SJSA1 (cell line): Measurements from ENCODE around the gene C2CD2. TPM values are rescaled to one million over a fixed set of nuclear protein-coding genes. Genes with fewer than 3 reads are reported as not detected.

Experiments
- DNase-seq, 2 experiments: peaks; one replicate each; pipeline ENCODE4 v3.0.0-alpha.2; 2015 to 2020; ENCODE audit warnings: low spot score in 2 of 2, low read depth in 1 of 2
- H3K27ac ChIP-seq: fragments of 250-450 bp; sonication (Bioruptor Pico); 2 replicates; pipeline ENCODE4 v1.5.1; 2020; ENCODE audit warnings: mild to moderate bottlenecking, moderate library complexity
- H3K27me3 ChIP-seq: fragments of 250-450 bp; sonication (Bioruptor Pico); replicated peaks from 2 replicates; pipeline ENCODE4 v1.5.1; 2020; ENCODE audit warnings: mild to moderate bottlenecking, moderate library complexity
- H3K36me3 ChIP-seq: fragments of 250-450 bp; sonication (Bioruptor Pico); 2 replicates; pipeline ENCODE4 v1.5.1; 2020; ENCODE audit warnings: mild to moderate bottlenecking
- H3K4me1 ChIP-seq: fragments of 250-450 bp; sonication (Bioruptor Pico); replicated peaks from 2 replicates; pipeline ENCODE4 v1.6.1; 2021; ENCODE audit warnings: mild to moderate bottlenecking
- H3K4me3 ChIP-seq: fragments of 250-450 bp; sonication (Bioruptor Pico); 2 replicates; pipeline ENCODE4 v1.5.1; 2020; ENCODE audit warnings: mild to moderate bottlenecking
- H3K9me3 ChIP-seq: fragments of 250-450 bp; sonication (Bioruptor Pico); replicated peaks from 2 replicates; pipeline ENCODE4 v1.5.1; 2020; ENCODE audit warnings: mild to moderate bottlenecking
- total RNA-seq: library from RNA; depleted of rRNA; stranded (reverse); fragments of >200 nt; shearing (Covaris generic); gene quantifications from 2 replicates; pipeline ENCODE4 v1.2.3, GENCODE V29; 2014

Gene C2CD2
- total RNA-seq, 1 experiment from 2014 or later: 17.1 TPM

DNA sequence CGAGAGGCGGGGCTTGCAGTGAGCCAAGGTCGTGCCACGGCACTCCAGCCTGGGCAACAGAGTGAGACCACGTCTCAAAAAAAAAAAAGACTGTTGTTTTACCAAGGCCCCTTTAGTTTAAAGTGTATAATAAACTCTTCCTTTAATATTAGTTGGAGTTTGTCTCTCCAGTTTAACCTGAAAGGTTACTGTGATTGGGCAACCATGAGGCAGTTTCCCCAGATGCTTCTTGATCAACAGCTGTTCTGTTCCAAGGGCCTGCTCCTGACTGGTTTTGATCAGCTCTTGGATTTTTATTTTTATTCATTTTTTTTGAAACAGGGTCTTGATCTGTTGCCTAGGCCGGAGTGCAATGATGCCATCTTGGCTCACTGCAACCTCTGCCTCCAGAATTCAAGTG is 18.1 kb upstream of the C2CD2 start:
- Histone ChIP-seq H3K36me3 (no peaks in the 10 kb centered on the region), H3K27ac (no peak overlapping the region), H3K9me3 (no peaks in the 10 kb centered on the region), H3K4me1 (peaks cover under 1% of the 10 kb centered on the region), H3K4me3 (no peak overlapping the region), H3K27me3 (no peaks in the 10 kb centered on the region)
- no peak for DNase-seq

DNA sequence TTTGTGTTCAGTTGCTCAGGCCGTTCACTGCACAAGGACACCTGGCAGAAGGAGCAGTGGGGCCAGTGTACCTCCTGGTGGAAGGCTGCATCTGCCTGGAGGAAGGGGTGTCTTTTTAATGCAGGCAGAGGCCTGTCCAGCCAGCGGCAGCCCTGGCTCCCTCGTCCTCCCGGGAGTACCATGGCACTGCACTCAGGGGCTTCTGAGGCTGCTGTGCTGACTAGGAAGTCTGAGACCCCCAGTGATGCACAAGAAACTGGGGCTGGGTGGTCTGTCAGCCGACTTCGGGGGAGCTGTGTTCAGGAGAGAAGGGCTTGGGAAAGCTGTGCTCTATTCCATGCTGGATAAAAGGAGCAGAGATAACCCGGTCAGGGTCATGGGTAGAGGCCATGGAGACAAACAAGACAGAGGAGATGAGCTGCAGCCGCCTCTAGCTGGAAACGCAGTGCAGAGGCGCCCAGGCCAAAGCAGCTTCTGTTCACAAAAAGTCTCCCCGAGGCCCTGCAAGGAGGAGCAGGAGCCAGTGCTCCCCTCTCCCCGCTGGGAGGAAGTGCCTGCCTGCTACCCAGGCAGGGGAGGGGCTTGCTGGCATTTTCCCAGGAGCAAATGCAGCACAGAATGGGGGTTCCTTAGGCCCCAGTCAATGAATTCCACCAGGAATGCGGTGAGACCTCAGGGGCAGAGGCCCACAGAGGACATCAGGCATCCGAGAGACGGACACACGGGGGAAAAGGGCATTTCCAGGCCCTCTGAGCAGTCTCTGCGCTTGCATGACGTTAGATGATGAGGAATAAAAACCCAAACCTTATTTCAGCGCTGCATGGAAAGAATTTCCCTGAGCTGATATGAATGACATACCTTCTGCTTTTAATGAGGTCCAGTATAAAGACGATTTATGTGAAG is 17.2 kb upstream of the C2CD2 start:
- Histone ChIP-seq H3K4me3 (no peak overlapping the region), H3K27ac (no peak overlapping the region), H3K36me3 (no peaks in the 10 kb centered on the region), H3K27me3 (no peaks in the 10 kb centered on the region), H3K4me1 (peaks cover 10% of the 10 kb centered on the region), H3K9me3 (no peaks in the 10 kb centered on the region)
- no peak for DNase-seq

DNA sequence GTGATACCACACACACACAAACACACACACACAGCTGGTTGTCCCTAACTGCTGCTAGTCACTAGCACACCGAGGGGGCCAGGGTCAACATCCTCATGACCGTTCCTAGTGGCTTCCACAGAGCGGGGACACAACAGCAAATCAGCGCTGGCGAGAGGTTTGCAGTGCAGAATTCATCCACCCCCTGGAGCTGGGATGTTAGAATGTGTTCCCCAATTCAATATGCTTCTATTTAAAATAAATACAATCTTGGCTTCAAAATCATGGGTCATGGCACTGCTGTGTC is 16.2 kb upstream of the C2CD2 start:
- no peak overlapping the region for H3K27ac ChIP-seq
- no peaks in the 10 kb centered on the region for H3K27me3 ChIP-seq
- peaks cover 15% of the 10 kb centered on the region for H3K4me1 ChIP-seq
- no peaks in the 10 kb centered on the region for H3K9me3 ChIP-seq
- no peak overlapping the region for H3K4me3 ChIP-seq
- DNase-seq: peak in 1 of 2 experiments; percentile 26
- no peaks in the 10 kb centered on the region for H3K36me3 ChIP-seq

DNA sequence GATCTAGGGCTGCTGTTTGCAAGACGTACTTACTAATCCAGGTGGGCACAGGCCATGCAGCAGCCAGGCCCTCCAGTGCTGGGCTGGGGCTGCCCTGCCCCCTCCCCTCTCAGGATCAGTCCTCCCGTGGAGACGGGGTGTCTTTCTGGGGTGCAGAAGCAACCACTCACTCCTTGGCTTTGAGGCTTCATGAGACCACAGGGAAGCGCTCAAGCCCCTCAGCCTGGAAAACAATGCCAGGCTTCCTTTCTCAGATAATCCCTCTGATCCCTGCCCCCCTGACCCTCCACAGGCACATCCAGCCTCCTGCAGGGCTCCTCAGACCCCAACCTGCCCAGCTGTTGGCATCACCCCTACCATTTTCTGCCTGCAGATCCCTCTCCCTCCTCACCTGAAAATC is 13.9 kb upstream of the C2CD2 start:
- DNase-seq: no peak
- Histone ChIP-seq H3K27me3 (no peaks in the 10 kb centered on the region), H3K36me3 (no peaks in the 10 kb centered on the region), H3K9me3 (no peaks in the 10 kb centered on the region), H3K27ac (no peak overlapping the region), H3K4me1 (peaks cover 15% of the 10 kb centered on the region), H3K4me3 (no peak overlapping the region)

DNA sequence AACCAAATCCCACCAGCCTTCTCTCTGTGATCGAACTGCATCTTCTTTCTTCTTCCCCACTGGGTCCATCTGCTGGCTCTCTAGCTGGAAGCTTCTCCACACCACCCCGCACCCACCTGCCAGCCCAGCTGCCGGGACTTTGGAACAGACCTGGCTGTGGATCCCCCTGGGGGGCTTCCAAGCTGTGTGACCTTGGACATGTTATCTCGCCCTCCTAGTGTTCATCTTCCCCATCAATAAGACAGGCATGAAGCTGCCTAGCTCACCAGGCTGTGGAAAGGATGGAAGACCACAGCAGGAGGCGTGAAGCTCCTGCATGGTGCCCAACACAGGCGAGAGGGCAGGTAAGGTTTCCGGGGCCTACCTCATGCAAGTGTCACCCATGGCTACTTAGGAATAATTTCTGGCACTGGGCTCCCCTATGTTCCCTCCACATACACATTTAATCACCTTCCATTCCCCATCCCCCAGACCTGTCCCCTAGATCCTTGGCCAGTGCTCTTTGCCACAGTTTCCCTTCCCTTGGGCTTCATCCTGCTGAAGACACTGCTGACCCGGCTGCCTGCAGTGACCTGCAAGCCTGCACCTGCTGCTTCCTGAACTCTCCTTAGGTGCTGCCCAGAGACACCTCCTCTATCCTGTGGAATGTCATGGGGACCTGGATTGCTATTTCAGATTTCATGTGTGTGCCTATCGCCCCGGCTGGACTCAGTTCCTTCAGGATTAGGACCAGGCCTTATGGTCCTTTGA is 13.2 kb upstream of the C2CD2 start:
- Histone ChIP-seq H3K27ac (no peak overlapping the region), H3K9me3 (no peaks in the 10 kb centered on the region), H3K36me3 (no peaks in the 10 kb centered on the region), H3K4me3 (no peak overlapping the region), H3K27me3 (no peaks in the 10 kb centered on the region), H3K4me1 (peaks cover 15% of the 10 kb centered on the region)
- no peak for DNase-seq

DNA sequence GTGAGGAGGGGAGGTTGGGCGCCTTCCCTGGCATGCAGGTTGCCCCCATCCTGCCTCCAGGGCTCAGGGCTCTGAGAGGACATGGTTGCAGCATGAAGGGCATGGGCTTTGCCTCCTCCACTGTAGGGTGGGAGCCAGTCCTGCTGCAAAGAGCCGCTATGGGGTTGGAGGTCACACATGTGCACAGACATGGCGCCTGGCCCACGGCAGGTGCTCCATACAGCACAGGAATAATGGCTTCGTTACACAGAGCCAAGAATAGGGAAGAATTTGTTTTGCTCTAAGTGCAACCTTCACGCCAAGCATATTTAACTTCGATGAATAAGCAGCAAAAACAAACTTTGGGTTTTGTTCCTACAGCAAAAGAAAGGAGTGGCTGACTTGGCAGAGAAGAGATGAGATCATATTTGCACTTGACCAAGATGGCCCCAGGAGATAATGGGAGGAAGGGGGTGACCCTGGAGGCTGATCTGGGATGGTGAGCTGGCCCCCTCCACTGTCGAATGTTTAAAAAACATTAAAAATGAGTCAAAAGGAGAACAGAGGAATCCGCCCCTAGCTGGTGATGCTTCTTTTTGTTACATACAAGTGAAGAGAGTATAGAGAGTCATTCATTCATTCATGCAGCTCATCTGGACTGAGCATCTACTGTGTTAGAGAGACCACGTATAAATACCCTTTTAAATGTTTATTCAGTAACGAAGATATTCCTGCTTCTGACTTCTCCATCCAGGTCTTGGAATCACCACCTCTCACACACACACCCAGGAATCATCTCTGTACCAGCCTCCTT is 12.4 kb upstream of the C2CD2 start:
- H3K4me1 ChIP-seq: peaks cover 21% of the 10 kb centered on the region
- no peak overlapping the region for H3K27ac ChIP-seq
- no peaks in the 10 kb centered on the region for H3K36me3 ChIP-seq
- H3K4me3 ChIP-seq: no peak overlapping the region
- peak; percentile 48 to 58 for DNase-seq
- H3K27me3 ChIP-seq: no peaks in the 10 kb centered on the region
- H3K9me3 ChIP-seq: no peaks in the 10 kb centered on the region

DNA sequence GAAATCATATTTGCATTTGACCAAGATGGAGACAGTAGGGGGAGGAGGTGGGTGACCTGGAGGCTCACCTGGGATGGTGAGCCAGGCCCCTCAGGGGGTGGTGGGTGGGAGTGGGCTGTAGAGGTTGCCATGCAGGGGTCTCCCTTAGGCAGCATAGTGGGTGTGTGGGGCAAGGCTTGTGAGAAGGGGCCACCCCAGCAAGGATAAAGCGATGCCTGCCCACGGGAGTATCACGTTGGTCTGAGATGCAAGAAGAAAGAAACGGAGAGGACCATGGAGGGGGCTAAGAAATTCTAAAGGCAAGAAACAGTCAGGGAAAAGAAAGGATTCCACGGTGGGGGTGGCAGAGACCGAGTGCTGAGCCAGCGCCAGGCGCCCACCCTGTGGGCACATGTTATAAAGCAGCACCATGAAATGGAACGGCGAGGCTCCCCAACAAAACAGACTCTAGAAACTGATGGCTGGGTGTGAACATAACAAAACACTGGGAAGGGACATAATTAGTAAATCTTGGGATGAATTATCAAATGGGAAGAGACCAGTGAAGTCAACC is 11.7 kb upstream of the C2CD2 start:
- H3K27me3 ChIP-seq: no peaks in the 10 kb centered on the region
- H3K36me3 ChIP-seq: no peaks in the 10 kb centered on the region

DNA sequence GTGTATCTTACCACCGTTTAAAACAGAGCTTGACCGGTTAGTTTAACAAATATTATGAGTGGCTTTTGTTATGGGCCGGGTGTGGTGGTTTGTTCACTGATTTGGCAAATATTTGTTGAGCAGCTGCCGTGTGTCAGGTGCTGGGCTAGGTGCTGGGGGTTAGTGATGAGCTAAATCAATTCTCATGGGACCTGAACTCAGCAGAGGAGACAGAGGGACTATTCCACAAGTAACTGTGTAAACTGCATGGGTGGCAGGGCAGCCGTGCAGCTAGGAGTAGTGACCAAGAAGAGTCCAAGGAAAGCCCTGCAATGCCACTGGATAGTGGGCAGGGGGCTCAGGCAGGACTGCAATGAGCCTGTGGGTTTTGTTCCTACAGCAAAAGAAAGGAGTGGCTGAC is 11.2 kb upstream of the C2CD2 start:
- H3K4me1 ChIP-seq: peaks cover 29% of the 10 kb centered on the region
- H3K27me3 ChIP-seq: no peaks in the 10 kb centered on the region
- no peaks in the 10 kb centered on the region for H3K36me3 ChIP-seq
- no peak for DNase-seq
- H3K9me3 ChIP-seq: no peaks in the 10 kb centered on the region
- no peak overlapping the region for H3K4me3 ChIP-seq
- H3K27ac ChIP-seq: no peak overlapping the region

More for the DNA sequence above, 11.7 kb upstream of the C2CD2 start:
- H3K4me1 ChIP-seq: peaks cover 28% of the 10 kb centered on the region
- no peaks in the 10 kb centered on the region for H3K9me3 ChIP-seq
- H3K27ac ChIP-seq: no peak overlapping the region
- no peak overlapping the region for H3K4me3 ChIP-seq
- DNase-seq: peak in 1 of 2 experiments; percentile 39

DNA sequence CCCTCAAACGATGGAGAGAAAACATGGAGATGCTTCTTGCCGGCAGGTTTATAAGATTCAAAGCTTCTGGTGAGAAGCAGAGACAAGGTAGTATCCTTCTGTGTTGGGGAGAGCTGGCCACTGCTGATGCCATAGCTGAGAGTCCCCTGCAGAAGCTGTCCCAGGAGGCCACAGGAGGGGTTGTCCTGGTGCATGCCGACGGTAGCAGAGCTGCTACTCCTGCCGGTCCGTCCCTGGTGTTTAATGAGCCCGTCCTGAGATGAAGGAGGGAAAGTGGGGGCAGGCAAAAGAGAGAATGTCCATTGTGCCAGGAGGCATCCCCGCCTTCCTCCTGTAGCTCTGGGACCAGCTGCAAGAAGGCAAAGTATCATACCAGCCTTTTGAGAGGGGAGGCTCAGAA is 10.4 kb upstream of the C2CD2 start:
- no peak for DNase-seq
- Histone ChIP-seq H3K4me3 (no peak overlapping the region), H3K4me1 (peaks cover 36% of the 10 kb centered on the region), H3K27me3 (no peaks in the 10 kb centered on the region), H3K27ac (no peak overlapping the region), H3K36me3 (no peaks in the 10 kb centered on the region), H3K9me3 (no peaks in the 10 kb centered on the region)

DNA sequence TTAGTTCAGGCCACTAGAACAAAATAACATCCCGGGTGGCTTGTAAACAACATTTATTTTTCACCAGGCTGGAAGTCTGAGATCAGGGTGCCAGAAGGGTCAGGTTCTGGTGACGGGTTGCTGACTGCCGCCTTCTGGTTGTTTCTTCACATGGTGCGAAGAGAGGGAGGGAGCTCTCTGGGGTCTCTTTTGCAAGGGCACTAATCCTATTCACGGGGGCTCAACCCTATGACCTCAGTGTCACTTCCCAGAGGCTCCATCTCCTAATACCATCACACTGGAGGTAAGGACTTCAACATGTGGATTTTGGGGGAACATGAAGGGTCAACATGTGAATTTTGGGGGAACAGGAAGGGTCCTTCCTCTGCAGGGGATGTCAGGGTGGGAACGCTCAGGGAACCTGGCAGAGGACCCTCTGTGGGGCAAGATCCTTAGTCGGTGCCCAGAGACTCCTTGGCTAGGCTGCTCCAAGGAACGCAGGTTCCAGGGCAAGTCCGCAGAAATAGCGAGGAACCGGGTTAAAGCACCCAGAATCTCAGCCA is 8.7 kb upstream of the C2CD2 start:
- DNase-seq: no peak
- Histone ChIP-seq H3K27ac (no peak overlapping the region), H3K27me3 (no peaks in the 10 kb centered on the region), H3K4me3 (no peak overlapping the region), H3K4me1 (peaks cover 52% of the 10 kb centered on the region), H3K9me3 (no peaks in the 10 kb centered on the region), H3K36me3 (no peaks in the 10 kb centered on the region)

DNA sequence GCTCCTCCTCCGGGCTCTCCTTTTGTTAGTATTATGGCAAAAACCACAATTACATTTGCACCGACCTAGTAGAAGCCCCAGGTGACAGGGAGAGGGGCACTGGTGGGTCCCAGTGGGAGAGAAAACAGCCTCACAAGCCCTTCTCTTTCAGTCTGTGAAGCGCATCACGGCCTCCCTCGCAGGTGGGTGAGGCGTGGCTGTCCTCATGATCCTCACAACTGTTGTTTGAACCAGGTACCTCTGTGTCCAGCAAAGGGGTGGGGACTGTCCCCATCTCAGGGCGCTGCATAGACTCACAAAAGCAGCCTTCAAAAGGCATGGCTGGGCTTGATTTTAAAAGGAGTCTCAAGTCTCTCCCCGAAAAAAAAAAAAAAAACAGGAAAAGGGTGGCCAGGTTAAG is 7.9 kb upstream of the C2CD2 start:
- no peaks in the 10 kb centered on the region for H3K9me3 ChIP-seq

DNA sequence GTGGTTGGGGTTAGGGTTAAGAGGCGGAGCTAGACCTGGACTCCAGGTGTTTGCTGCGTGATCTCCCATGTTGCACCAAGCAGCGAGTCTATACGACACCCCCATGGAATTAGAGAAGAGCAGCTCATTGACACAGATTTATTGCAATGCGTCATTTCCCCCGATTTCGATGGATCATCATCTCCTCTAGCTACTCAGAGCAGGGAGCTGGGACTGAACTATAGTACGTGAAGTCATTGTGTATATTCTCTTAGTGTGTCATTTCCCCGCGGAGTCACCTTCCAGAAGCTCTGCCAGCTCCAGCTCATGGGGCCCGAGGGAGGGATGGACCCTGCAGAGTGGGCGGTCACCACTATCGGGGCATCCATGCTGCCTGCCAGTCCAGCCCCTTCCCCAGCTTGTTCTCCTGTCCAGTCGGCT is 7.5 kb upstream of the C2CD2 start:
- Histone ChIP-seq H3K4me1 (peaks cover 58% of the 10 kb centered on the region), H3K36me3 (no peaks in the 10 kb centered on the region), H3K27ac (0 out of 2 replicates have a peak overlapping the region, but pooled peaks have one; percentile 12), H3K27me3 (no peaks in the 10 kb centered on the region), H3K4me3 (no peak overlapping the region), H3K9me3 (no peaks in the 10 kb centered on the region)
- DNase-seq: peak; percentile 59 to 65

More for the DNA sequence above, 7.9 kb upstream of the C2CD2 start:
- H3K4me1 ChIP-seq: peaks cover 58% of the 10 kb centered on the region
- H3K4me3 ChIP-seq: no peak overlapping the region
- no peaks in the 10 kb centered on the region for H3K27me3 ChIP-seq
- no peaks in the 10 kb centered on the region for H3K36me3 ChIP-seq
- 0 out of 2 replicates have a peak overlapping the region, but pooled peaks have one; percentile 12 for H3K27ac ChIP-seq
- no peak for DNase-seq

DNA sequence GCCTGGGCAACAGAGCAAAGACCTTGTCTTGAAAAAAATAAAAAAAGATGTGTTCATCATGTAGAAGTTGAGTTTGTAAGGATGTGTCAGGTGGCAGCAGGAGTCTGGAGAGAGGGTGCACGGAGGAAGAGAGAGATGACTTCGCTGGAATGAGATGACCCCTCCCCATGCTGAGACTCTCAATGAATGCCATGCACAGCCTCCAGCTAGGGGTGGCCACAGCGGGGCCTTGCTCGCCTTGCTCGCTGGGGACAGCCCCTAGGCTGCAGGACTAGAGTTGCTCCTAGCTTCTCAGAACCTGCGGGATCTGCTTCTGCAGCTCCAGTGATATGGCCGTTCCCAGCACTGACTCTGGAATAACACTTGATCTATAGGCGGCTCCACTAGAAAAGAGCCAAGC is 6.6 kb upstream of the C2CD2 start:
- DNase-seq: no peak
- peaks cover 53% of the 10 kb centered on the region for H3K4me1 ChIP-seq
- H3K9me3 ChIP-seq: no peaks in the 10 kb centered on the region
- H3K4me3 ChIP-seq: no peak overlapping the region
- no peak overlapping the region for H3K27ac ChIP-seq
- H3K27me3 ChIP-seq: no peaks in the 10 kb centered on the region
- no peaks in the 10 kb centered on the region for H3K36me3 ChIP-seq
